Raji (cell line): ENCODE results near the gene CTBP2.

Experiments
- POLR2A ChIP-seq: IDR thresholded peaks from 2 replicates; pipeline ENCODE4 v1.6.1; 2011; ENCODE audit warnings: low read depth, low read length, control low read depth; ENCODE audit not compliant: insufficient read depth

CTBP2 gene

GRCh38 chr10:125072794-125073193, 87.6 kb downstream of the CTBP2 start:
- no peak for TF ChIP-seq POLR2A

- TF ChIP-seq POLR2A = no peak
Measured at GRCh38 chr10:125071008-125071407, 89.4 kb downstream of the CTBP2 start.

- no peak for TF ChIP-seq POLR2A
Measured at GRCh38 chr10:125068406-125068805, 92.0 kb downstream of the CTBP2 start.

DNA sequence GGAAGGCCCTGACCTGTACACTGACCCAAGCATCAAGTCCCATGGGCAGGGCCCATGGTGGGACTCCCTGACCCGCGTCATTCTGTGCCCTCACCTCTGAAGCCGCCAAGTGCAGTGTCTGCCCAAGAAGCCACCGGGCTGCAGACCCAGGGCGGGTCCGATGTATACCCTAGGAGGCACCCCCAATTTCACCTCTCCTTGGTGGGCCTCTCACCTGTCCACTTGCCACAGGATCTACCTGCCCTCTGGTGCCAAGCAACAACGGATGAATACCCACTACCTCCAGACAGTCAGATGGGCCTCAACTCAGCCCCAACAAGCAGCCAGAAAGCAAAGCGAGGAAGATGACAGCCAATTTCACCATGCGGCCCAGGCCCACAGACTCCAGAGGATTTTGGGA, 92.6 kb downstream of the CTBP2 start:
- no peak for TF ChIP-seq POLR2A

DNA sequence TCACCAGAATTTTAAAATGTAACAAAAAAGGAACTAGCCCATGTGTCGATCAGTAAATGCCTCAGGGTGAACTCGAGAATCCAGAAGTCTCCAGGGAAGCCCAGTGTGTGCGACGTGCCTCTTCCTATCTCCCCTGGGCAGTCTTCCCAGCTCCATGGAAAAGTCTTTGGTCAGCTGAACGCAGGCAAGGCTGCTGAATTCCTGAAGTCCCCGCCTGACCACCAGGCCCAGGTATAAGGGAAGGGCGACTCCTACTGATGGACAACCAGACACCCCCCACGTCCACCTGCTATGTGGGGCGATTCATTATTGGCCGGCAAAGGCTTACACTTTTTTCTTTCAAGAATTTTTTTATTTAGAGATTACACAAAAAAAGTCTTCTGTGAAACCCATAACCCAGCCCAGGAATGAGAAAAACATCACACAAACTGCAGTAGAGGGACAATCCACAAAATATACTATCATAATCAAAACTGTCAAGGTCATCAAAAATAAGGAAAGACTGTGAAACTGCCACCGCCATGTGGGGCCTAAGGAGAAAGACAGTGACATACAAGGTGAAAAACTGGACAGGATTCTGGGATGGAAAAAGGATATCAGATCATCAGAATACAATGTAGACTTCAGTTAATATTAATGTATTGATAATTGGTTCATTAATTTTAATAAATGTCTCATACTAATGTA, 93.5 kb downstream of the CTBP2 start:
- TF ChIP-seq POLR2A = no peak

- TF ChIP-seq POLR2A = no peak
Measured at GRCh38 chr10:125064681-125065492, 95.5 kb downstream of the CTBP2 start.

DNA sequence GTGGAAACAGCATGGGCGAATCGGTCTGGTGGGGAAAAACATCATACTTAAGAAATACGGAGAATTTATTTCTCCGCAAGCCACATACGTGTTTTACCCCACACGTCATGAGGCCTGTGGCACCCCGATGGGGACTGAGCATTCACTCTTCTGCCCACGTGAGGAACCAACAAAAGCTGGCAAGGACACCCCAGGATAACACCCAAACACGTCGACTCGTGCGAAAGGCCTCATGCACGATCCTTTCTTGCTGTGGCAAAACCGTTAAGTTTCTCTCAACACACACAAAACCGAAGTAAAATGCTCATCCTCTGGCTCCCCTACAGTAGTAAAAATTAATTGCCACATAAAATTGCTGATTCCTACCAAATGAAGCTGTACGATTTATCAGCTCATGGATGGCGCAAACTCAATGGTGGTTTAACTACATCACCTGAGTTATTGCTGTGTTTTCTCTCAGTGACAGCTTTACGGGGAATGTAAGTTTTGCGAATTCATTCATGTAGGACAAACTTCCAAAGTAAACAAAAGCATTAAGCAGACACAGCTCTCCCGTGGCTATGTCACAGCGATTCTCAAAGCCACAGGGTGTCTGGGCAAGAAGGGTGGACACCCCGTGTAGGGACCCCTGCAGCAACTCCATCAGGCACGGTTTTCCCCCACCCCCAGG, 97.0 kb downstream of the CTBP2 start:
- no peak for TF ChIP-seq POLR2A

- no peak for TF ChIP-seq POLR2A
Measured at GRCh38 chr10:125062914-125063230, 97.5 kb downstream of the CTBP2 start.

DNA sequence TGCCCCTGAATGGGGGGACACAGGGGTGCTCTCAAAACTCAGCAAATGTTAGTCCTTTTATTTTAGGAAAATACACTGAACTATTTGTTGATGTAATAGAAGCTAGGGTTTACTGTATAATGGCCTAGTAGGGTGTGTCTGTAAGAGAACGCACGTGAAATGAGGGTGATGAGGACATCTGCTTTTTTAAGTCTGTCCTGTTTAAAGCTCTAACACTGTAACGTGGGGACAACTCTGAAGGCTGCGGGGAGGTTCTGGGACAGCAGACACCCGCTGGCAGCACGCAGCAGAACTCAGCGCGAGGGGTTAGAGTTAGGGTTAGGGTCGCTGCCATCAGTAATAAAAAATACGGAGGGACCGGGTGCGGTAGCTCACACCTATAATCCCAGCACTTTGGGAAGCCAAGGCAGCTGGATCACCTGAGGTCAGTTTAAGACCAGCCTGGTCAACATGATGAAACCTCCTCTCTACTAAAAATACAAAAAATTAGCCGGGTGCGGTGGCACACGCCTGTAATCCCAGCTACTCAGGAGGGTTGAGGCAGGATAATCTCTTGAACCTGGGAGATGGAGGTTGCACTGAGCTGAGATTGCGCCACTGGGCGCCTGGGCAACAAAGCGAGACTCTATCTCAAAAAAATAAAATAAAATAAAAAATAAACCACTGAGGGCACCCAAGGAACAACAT, 98.0 kb downstream of the CTBP2 start:
- no peak for TF ChIP-seq POLR2A

GRCh38 chr10:125061557-125062226, 98.7 kb downstream of the CTBP2 start:
- no peak for TF ChIP-seq POLR2A

DNA sequence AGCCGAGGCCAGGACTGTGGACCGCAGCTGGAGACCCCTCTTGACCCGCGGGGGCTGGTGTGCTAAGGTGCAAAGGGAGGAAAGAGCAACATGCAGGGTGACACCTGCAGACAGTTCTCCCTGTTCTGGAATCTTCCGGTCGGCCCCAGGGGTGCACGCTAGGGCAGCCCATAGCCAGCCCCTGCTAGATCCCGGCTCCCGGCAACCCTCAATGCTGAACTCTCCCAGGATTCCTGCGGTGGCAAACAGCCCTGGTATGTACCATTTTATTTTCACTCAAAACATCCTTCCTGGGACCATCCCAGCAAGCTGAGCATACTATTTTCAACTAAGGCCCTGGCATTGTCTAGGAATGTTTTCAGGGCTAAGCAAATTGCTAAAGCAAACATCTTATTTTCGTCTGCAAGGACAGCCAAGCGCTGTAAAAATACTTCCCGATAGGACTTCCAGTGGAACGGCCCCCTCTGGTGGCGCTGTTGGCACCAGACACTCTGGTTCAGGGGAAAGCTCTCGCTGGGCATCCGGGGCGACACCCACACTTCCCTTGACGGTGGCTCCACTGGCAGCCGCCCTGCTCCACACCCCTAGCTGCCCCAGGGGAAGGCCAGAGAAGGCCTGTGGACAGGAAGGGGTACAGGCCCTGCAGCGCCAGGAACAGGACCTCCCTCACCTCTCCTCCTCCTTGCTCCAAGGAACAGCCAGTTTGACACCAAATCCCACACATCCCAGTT, 99.4 kb downstream of the CTBP2 start:
- TF ChIP-seq POLR2A = no peak

DNA sequence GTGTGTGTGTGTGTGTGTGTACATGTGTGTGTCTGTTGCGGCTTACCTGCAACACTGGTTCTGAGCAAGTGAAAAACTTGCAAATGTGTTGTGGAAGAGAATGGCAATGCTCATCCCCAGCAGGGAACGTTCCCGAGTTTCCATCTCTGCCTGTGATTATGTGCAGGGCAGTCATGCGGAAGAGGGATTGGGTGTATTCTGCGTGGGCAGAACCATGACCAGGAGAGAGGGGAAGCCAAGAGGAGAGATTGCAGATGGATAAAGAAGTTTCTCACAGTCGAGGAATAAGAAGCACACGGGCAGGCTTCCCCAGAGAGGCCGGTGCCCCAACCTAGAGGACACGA, 99.9 kb downstream of the CTBP2 start:
- TF ChIP-seq POLR2A = no peak

- TF ChIP-seq POLR2A = no peak
Measured at GRCh38 chr10:125060026-125060425, 100.3 kb downstream of the CTBP2 start.
